IPS DF 6.9 (cell line): ENCODE data around the gene HECA.

Experiments used
- DNase-seq: peaks from one replicate; pipeline ENCODE4 v3.0.0-alpha.2; 2013; ENCODE audit warnings: low read depth, low spot score
- H3K27ac ChIP-seq: one replicate; pipeline ENCODE4 v1.5.1; 2013; ENCODE audit warnings: low read length, control low read depth
- H3K27me3 ChIP-seq: 2 replicates; pipeline ENCODE4 v1.6.1; 2013; ENCODE audit warnings: mild to moderate bottlenecking, low read length; ENCODE audit not compliant: control insufficient read depth, insufficient read depth
- H3K36me3 ChIP-seq: 2 replicates; pipeline ENCODE4 v1.6.1; 2013; ENCODE audit warnings: low read length; ENCODE audit not compliant: control insufficient read depth, insufficient read depth
- H3K4me1 ChIP-seq: 2 replicates; pipeline ENCODE4 v1.6.1; 2013; ENCODE audit warnings: low read length; ENCODE audit not compliant: control insufficient read depth, insufficient read depth
- H3K4me3 ChIP-seq: 2 replicates; pipeline ENCODE4 v1.5.1; 2013; ENCODE audit warnings: mild to moderate bottlenecking, low read length
- H3K9me3 ChIP-seq: 2 replicates; pipeline ENCODE4 v1.6.1; 2013; ENCODE audit warnings: low read length, inconsistent platforms; ENCODE audit not compliant: control insufficient read depth, insufficient read depth
- WGBS: extraction: QIAGEN DNeasy Blood & Tissue Kit; methylation state at CpG from one replicate; pipeline ENCODE4 v1.1.7; 2013; ENCODE audit warnings: mixed read lengths, missing lambda C conversion rate; ENCODE audit not compliant: insufficient read length, insufficient coverage; 5-methylcytosine and 5-hydroxymethylcytosine counted together

Gene HECA

GRCh38 chr6:139134817-139135577 is at the start of gene HECA:
Gene HECA (plus strand): TSS chr6:139135080. CDS start chr6:139135397, 317 bp downstream.
- no CpG with 5 or more reads among the region's 105 CpGs for WGBS
- Histone ChIP-seq H3K27me3 (no peaks in the 10 kb centered on the region), H3K4me1 (no peaks in the 10 kb centered on the region), H3K9me3 (no peaks in the 10 kb centered on the region), H3K27ac (no peak within 1 kb of the TSS), H3K36me3 (no peaks in the 10 kb centered on the region), H3K4me3 (peak within 1 kb of the TSS; percentile 82)
- peak; percentile 72 for DNase-seq

- DNase-seq, result no peak
- Histone ChIP-seq H3K27ac (no peak overlapping the region), H3K27me3 (no peaks in the 10 kb centered on the region), H3K4me1 (no peaks in the 10 kb centered on the region; the same call in 1 of the 2 replicates), H3K36me3 (no peaks in the 10 kb centered on the region), H3K4me3 (no peak overlapping the region), H3K9me3 (no peaks in the 10 kb centered on the region)
- WGBS, result no CpG with 5 or more reads among the region's 1 CpG
Observed at GRCh38 chr6:139091826-139092225, 43.1 kb upstream of the HECA start.

GRCh38 chr6:139099984-139100383 is 34.9 kb upstream of the HECA start:
- Histone ChIP-seq H3K36me3 (no peaks in the 10 kb centered on the region), H3K27me3 (no peaks in the 10 kb centered on the region), H3K9me3 (no peaks in the 10 kb centered on the region), H3K27ac (no peak overlapping the region), H3K4me3 (no peak overlapping the region), H3K4me1 (no peaks in the 10 kb centered on the region; the same call in 1 of the 2 replicates)
- no CpG with 5 or more reads among the region's 2 CpGs for WGBS
- DNase-seq, result no peak

GRCh38 chr6:139107051-139107450 is 27.8 kb upstream of the HECA start:
- Histone ChIP-seq H3K27ac (no peak overlapping the region), H3K27me3 (no peaks in the 10 kb centered on the region), H3K4me1 (no peaks in the 10 kb centered on the region), H3K36me3 (no peaks in the 10 kb centered on the region), H3K4me3 (no peak overlapping the region), H3K9me3 (no peaks in the 10 kb centered on the region)
- no CpG with 5 or more reads among the region's 6 CpGs for WGBS
- no peak for DNase-seq

- Histone ChIP-seq H3K4me1 (no peaks in the 10 kb centered on the region), H3K27ac (no peak overlapping the region), H3K9me3 (no peaks in the 10 kb centered on the region), H3K36me3 (no peaks in the 10 kb centered on the region), H3K4me3 (no peak overlapping the region), H3K27me3 (no peaks in the 10 kb centered on the region)
- no peak for DNase-seq
- WGBS, result no CpG with 5 or more reads among the region's 8 CpGs
Observed at GRCh38 chr6:139108378-139108777, 26.5 kb upstream of the HECA start.

- Histone ChIP-seq H3K27ac (no peak overlapping the region), H3K4me3 (no peak overlapping the region), H3K36me3 (no peaks in the 10 kb centered on the region), H3K4me1 (no peaks in the 10 kb centered on the region), H3K27me3 (no peaks in the 10 kb centered on the region), H3K9me3 (no peaks in the 10 kb centered on the region)
- WGBS, result no CpG with 5 or more reads among the region's 5 CpGs
- peak; percentile 33 for DNase-seq
Observed at GRCh38 chr6:139109558-139109957, 25.3 kb upstream of the HECA start.

GRCh38 chr6:139112146-139112545 is 22.7 kb upstream of the HECA start:
- Histone ChIP-seq H3K27me3 (no peaks in the 10 kb centered on the region), H3K4me1 (no peaks in the 10 kb centered on the region), H3K9me3 (no peaks in the 10 kb centered on the region), H3K4me3 (no peak overlapping the region), H3K27ac (no peak overlapping the region), H3K36me3 (no peaks in the 10 kb centered on the region)
- no peak for DNase-seq
- whole genome bisulfite sequencing, result 100% methylated on average over 1 of the region's 3 CpGs

- H3K4me1 ChIP-seq, result no peaks in the 10 kb centered on the region
- H3K27me3 ChIP-seq, result no peaks in the 10 kb centered on the region
- WGBS, result no CpG with 5 or more reads among the region's 7 CpGs
- H3K27ac ChIP-seq, result no peak overlapping the region
- H3K36me3 ChIP-seq, result no peaks in the 10 kb centered on the region
- H3K9me3 ChIP-seq, result no peaks in the 10 kb centered on the region
- DNase-seq, result no peak
- no peak overlapping the region for H3K4me3 ChIP-seq
Observed at GRCh38 chr6:139112561-139112960, 22.3 kb upstream of the HECA start.

- Histone ChIP-seq H3K27me3 (no peaks in the 10 kb centered on the region), H3K27ac (no peak overlapping the region), H3K36me3 (no peaks in the 10 kb centered on the region), H3K9me3 (no peaks in the 10 kb centered on the region; the same call in 1 of the 2 replicates), H3K4me3 (no peak overlapping the region), H3K4me1 (no peaks in the 10 kb centered on the region)
- DNase-seq, result no peak
- no CpG with 5 or more reads among the region's 3 CpGs for WGBS
Observed at GRCh38 chr6:139114746-139115145, 20.1 kb upstream of the HECA start.

- Histone ChIP-seq H3K27ac (no peak overlapping the region), H3K4me1 (no peaks in the 10 kb centered on the region), H3K36me3 (no peaks in the 10 kb centered on the region), H3K9me3 (no peaks in the 10 kb centered on the region; the same call in 1 of the 2 replicates), H3K4me3 (no peak overlapping the region), H3K27me3 (no peaks in the 10 kb centered on the region)
- DNase-seq, result no peak
- no CpG with 5 or more reads among the region's 4 CpGs for WGBS
Observed at GRCh38 chr6:139115989-139116758, 18.7 kb upstream of the HECA start.
